H9 (cell line): ENCODE data around the gene TMEM154. TPM values are rescaled to one million over a fixed set of nuclear protein-coding genes. Genes with fewer than 3 reads are reported as not detected.
A peak's percentile ranks its signal among the peaks of the same experiment; 100 is the strongest.

ENCODE experiments used
- DNase-seq: peaks from one replicate; pipeline ENCODE4 v3.0.0-alpha.2; 2017
- H2AFZ ChIP-seq: one replicate; pipeline ENCODE4 v1.6.1; 2013; ENCODE audit warnings: mild to moderate bottlenecking, low read length, control low read depth, moderate library complexity
- H2AK5ac ChIP-seq: 2 replicates; pipeline ENCODE4 v1.6.1; 2013; ENCODE audit warnings: low read length, control low read depth, mixed read lengths; ENCODE audit not compliant: insufficient read length
- H2BK120ac ChIP-seq: one replicate; pipeline ENCODE4 v1.6.1; 2013; ENCODE audit warnings: low read depth, mild to moderate bottlenecking, low read length, control low read depth, inconsistent platforms; ENCODE audit not compliant: poor library complexity, severe bottlenecking
- H2BK12ac ChIP-seq: 2 replicates; pipeline ENCODE4 v1.6.1; 2013; ENCODE audit warnings: low read length, control low read depth, mixed read lengths, low read depth; ENCODE audit not compliant: insufficient read length
- H2BK15ac ChIP-seq: 2 replicates; pipeline ENCODE4 v1.6.1; 2013; ENCODE audit warnings: low read depth, low read length, control low read depth
- H2BK20ac ChIP-seq: one replicate; pipeline ENCODE4 v1.6.1; 2013; ENCODE audit warnings: low read depth, mild to moderate bottlenecking, low read length, control low read depth, inconsistent platforms; ENCODE audit not compliant: poor library complexity, severe bottlenecking
- H2BK5ac ChIP-seq: 2 replicates; pipeline ENCODE4 v1.6.1; 2013; ENCODE audit warnings: low read length, control low read depth, mixed read lengths; ENCODE audit not compliant: insufficient read length
- H3K14ac ChIP-seq: 2 replicates; pipeline ENCODE4 v1.6.1; 2013; ENCODE audit warnings: low read length, control low read depth; ENCODE audit not compliant: insufficient read depth
- H3K18ac ChIP-seq: 2 replicates; pipeline ENCODE4 v1.6.1; 2013; ENCODE audit warnings: low read depth, mild to moderate bottlenecking, mixed read lengths, low read length, control low read depth; ENCODE audit not compliant: insufficient read length
- H3K23ac ChIP-seq: 2 replicates; pipeline ENCODE4 v1.6.1; 2013; ENCODE audit warnings: low read length, control low read depth, mixed read lengths, low read depth; ENCODE audit not compliant: insufficient read length
- H3K23me2 ChIP-seq: 2 replicates; pipeline ENCODE4 v1.6.1; 2013; ENCODE audit warnings: low read depth, mild to moderate bottlenecking, mixed read lengths, low read length, control low read depth; ENCODE audit not compliant: insufficient read length, poor library complexity, severe bottlenecking
- H3K27ac ChIP-seq: 2 replicates; pipeline ENCODE4 v1.5.1; 2013; ENCODE audit warnings: low read length, control low read depth, mixed read lengths, low read depth; ENCODE audit not compliant: insufficient read length
- H3K27me3 ChIP-seq: 2 replicates; pipeline ENCODE4 v1.6.1; 2013; ENCODE audit warnings: low read length, control low read depth, inconsistent platforms; ENCODE audit not compliant: insufficient read depth
- H3K4ac ChIP-seq: 2 replicates; pipeline ENCODE4 v1.6.1; 2013; ENCODE audit warnings: low read depth, mild to moderate bottlenecking, control low read depth, inconsistent platforms, low read length, moderate library complexity
- H3K4me1 ChIP-seq: 2 replicates; pipeline ENCODE4 v1.6.1; 2013; ENCODE audit warnings: low read length, control low read depth, inconsistent platforms; ENCODE audit not compliant: insufficient read depth
- H3K4me2 ChIP-seq: 2 replicates; pipeline ENCODE4 v1.6.1; 2013; ENCODE audit warnings: low read length, control low read depth, mixed read lengths; ENCODE audit not compliant: insufficient read length, insufficient read depth
- H3K56ac ChIP-seq: 2 replicates; pipeline ENCODE4 v1.6.1; 2013; ENCODE audit warnings: low read depth, mild to moderate bottlenecking, mixed read lengths, low read length, control low read depth; ENCODE audit not compliant: insufficient read length
- H3K79me1 ChIP-seq: 2 replicates; pipeline ENCODE4 v1.6.1; 2013; ENCODE audit warnings: low read depth, mild to moderate bottlenecking, moderate library complexity, low read length, control low read depth, inconsistent platforms; ENCODE audit not compliant: insufficient read depth, poor library complexity, severe bottlenecking
- H3K79me2 ChIP-seq: 2 replicates; pipeline ENCODE4 v1.6.1; 2013; ENCODE audit warnings: low read length, control low read depth, inconsistent platforms; ENCODE audit not compliant: insufficient read depth
- H3K9ac ChIP-seq: 2 replicates; pipeline ENCODE4 v1.6.1; 2013; ENCODE audit warnings: low read length, control low read depth, mixed read lengths; ENCODE audit not compliant: insufficient read length; ENCODE audit errors: extremely low read depth
- H3K9me3 ChIP-seq: one replicate; pipeline ENCODE4 v1.6.1; 2013; ENCODE audit warnings: low read depth, low read length, inconsistent platforms; ENCODE audit not compliant: control insufficient read depth
- H3T11ph ChIP-seq: one replicate; pipeline ENCODE4 v1.6.1; 2013; ENCODE audit warnings: mild to moderate bottlenecking, low read length, control low read depth, inconsistent platforms
- H4K20me1 ChIP-seq: one replicate; pipeline ENCODE4 v1.6.1; 2013; ENCODE audit not compliant: control insufficient read depth, insufficient read length, insufficient read depth
- H4K5ac ChIP-seq: 2 replicates; pipeline ENCODE4 v1.6.1; 2013; ENCODE audit warnings: low read depth, mild to moderate bottlenecking, mixed read lengths, low read length, control low read depth; ENCODE audit not compliant: insufficient read length
- H4K8ac ChIP-seq: replicated peaks from 2 replicates; pipeline ENCODE4 v1.6.1; 2013; ENCODE audit warnings: low read length, control low read depth, mixed read lengths, low read depth; ENCODE audit not compliant: insufficient read length
- H4K91ac ChIP-seq: 2 replicates; pipeline ENCODE4 v1.6.1; 2013; ENCODE audit warnings: low read depth, mild to moderate bottlenecking, moderate library complexity, mixed read lengths, low read length, control low read depth; ENCODE audit not compliant: insufficient read length
- H3K27ac Mint-ChIP-seq, 3 experiments: 2 replicates in 2 of 3; 3 replicates in 1 of 3; pipeline ENCODE4 v1.8.0; 2020 to 2021; ENCODE audit warnings: mixed read lengths in 3 of 3, mild to moderate bottlenecking in 1 of 3, moderate library complexity in 1 of 3
- H3K27me3 Mint-ChIP-seq: 2 replicates; pipeline ENCODE4 v1.8.0; 2021; ENCODE audit warnings: low read depth, mild to moderate bottlenecking, moderate library complexity, mixed read lengths
- H3K36me3 Mint-ChIP-seq, 3 experiments: 2 replicates in 2 of 3; 3 replicates in 1 of 3; pipeline ENCODE4 v1.8.0; 2020 to 2021; ENCODE audit warnings: low read depth in 3 of 3, mixed read lengths in 3 of 3; ENCODE audit not compliant: insufficient read depth in 1 of 3
- H3K4me1 Mint-ChIP-seq, 2 experiments: 2 replicates each; pipeline ENCODE4 v1.8.0; 2020; ENCODE audit warnings: mixed read lengths in 2 of 2
- H3K4me3 Mint-ChIP-seq, 2 experiments: 2 replicates in 1 of 2; 3 replicates in 1 of 2; pipeline ENCODE4 v1.8.0; 2020 to 2021; ENCODE audit warnings: mild to moderate bottlenecking in 2 of 2, mixed read lengths in 2 of 2, moderate library complexity in 1 of 2
- H3K9me3 Mint-ChIP-seq, 2 experiments: 2 replicates in 1 of 2; 3 replicates in 1 of 2; pipeline ENCODE4 v1.8.0; 2020; ENCODE audit warnings: mild to moderate bottlenecking in 2 of 2, mixed read lengths in 2 of 2, moderate library complexity in 1 of 2
- CTCF ChIP-seq: fragments of 200-600 bp; sonication (generic); conservative IDR thresholded peaks from 3 replicates; pipeline ENCODE4 v1.8.0; 2021; ENCODE audit warnings: antibody characterized with exemption, mild to moderate bottlenecking
- WGBS: extraction: QIAGEN DNeasy Blood & Tissue Kit; methylation state at CpG from one replicate; pipeline ENCODE4 v1.1.7; 2013; ENCODE audit warnings: missing lambda C conversion rate, low lambda C conversion rate, mixed read lengths; ENCODE audit not compliant: insufficient read length; ENCODE audit errors: extremely low coverage; 5-methylcytosine and 5-hydroxymethylcytosine counted together
- total RNA-seq: library from RNA; stranded (reverse); gene quantifications from 2 replicates; pipeline ENCODE4 v1.2.1, GENCODE V29; 2021

Gene TMEM154
- total RNA-seq, 1 experiment from 2014 or later, result 1.7 TPM

- no peak overlapping the region for H2BK15ac ChIP-seq
- no peak overlapping the region for H4K91ac ChIP-seq
- H3K27me3 Mint-ChIP-seq, result no peaks in the 10 kb centered on the region; the same call in 1 of the 2 replicates
- peak; percentile 53 for DNase-seq
- no peak for TF ChIP-seq CTCF
- H3K4me1 Mint-ChIP-seq, result peaks cover 8 to 21% of the 10 kb centered on the region in 2 experiments
- peaks cover 3% of the 10 kb centered on the region; the same call in 1 of the 2 replicates for H3K4me1 ChIP-seq
- H3K36me3 Mint-ChIP-seq, result no peaks in the 10 kb centered on the region
- no peak overlapping the region for H2AFZ ChIP-seq
- H2BK5ac ChIP-seq, result no peak overlapping the region
- H4K20me1 ChIP-seq, result no peaks in the 10 kb centered on the region
- no peak overlapping the region for H3K23ac ChIP-seq
- H2AK5ac ChIP-seq, result no peak overlapping the region
- H3K79me2 ChIP-seq, result no peaks in the 10 kb centered on the region
- no peak overlapping the region for H3T11ph ChIP-seq
- WGBS, result no CpG with 5 or more reads among the region's 3 CpGs
- no peak overlapping the region for H3K14ac ChIP-seq
- no peak overlapping the region for H3K9ac ChIP-seq
- H3K4ac ChIP-seq, result no peak overlapping the region
- no peak overlapping the region for H2BK20ac ChIP-seq
- no peak overlapping the region for H3K56ac ChIP-seq
- H4K8ac ChIP-seq, result no peak overlapping the region
- H3K18ac ChIP-seq, result no peak overlapping the region
- no peaks in the 10 kb centered on the region for H3K27me3 ChIP-seq
- H3K9me3 Mint-ChIP-seq, result no peaks in the 10 kb centered on the region
- 0 out of 7 replicates have a peak overlapping the region, but pooled peaks of 1 of the 3 experiments have one; percentile 61 for H3K27ac Mint-ChIP-seq
- no peak overlapping the region for H3K4me3 Mint-ChIP-seq
- no peak overlapping the region for H3K4me2 ChIP-seq
- H3K9me3 ChIP-seq, result no peaks in the 10 kb centered on the region
- no peaks in the 10 kb centered on the region for H3K79me1 ChIP-seq
- no peak overlapping the region for H2BK120ac ChIP-seq
- H3K27ac ChIP-seq, result no peak overlapping the region
- H3K23me2 ChIP-seq, result no peaks in the 10 kb centered on the region
- H2BK12ac ChIP-seq, result no peak overlapping the region
- no peak overlapping the region for H4K5ac ChIP-seq
Observed at GRCh38 chr4:152633118-152633517, 46.7 kb downstream of the TMEM154 start.
